UCSD-AML1 (cell line): ENCODE measurements around the gene TPM2.

ENCODE experiments used
- DNase-seq: peaks from one replicate; lab custom pipeline; 2025; ENCODE audit not compliant: unreplicated experiment; lab: John Stamatoyannopoulos, UW

Gene TPM2

GRCh38 chr9:35689542-35690293 lies at the start of gene TPM2:
TSS of gene TPM2 (minus strand) at chr9:35689925. CDS start at chr9:35689817, 108 bp downstream.
- DNase-seq = no peak

DNA sequence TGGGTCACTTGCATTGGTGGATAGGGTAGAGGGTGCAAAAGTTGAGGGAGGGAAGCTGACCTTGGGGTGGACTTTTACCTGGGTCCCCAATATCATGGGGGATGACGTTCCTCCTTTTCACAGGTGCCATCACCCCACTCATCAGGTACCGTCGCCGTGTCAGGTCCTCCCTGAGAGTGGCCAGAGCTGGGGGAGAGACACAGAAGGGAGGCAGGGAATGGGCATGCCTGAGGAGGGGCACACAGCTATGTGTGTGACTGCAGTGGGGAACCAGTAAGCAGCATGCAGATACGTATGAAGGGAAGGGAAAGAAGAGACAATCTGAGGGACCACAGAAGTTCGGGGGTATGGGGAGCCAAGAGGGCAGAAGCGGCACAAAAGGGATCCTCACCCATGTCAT lies 49.2 kb upstream of the TPM2 start:
- no peak for DNase-seq

- no peak for DNase-seq
Measured at GRCh38 chr9:35738186-35738585, 48.5 kb upstream of the TPM2 start.

GRCh38 chr9:35737143-35737542 lies 47.4 kb upstream of the TPM2 start:
- DNase-seq = no peak

DNA sequence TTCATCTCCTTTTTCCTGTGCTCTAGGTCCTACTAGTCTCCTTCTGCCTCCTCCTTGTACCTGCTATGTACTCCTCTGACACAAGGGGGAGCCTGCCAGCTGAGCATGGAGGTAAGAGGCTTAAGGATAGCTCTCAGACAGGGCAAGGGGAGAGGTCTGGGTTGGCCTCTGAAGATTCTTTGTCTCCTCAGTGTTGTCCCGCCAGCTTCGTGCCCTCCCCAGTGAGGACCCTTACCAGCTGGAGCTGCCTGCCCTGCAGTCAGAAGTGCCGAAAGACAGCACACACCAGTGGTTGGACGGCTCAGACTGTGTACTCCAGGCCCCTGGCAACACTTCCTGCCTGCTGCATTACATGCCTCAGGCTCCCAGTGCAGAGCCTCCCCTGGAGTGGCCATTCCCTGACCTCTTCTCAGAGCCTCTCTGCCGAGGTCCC lies 46.5 kb upstream of the TPM2 start:
- peak; percentile 65 for DNase-seq

DNA sequence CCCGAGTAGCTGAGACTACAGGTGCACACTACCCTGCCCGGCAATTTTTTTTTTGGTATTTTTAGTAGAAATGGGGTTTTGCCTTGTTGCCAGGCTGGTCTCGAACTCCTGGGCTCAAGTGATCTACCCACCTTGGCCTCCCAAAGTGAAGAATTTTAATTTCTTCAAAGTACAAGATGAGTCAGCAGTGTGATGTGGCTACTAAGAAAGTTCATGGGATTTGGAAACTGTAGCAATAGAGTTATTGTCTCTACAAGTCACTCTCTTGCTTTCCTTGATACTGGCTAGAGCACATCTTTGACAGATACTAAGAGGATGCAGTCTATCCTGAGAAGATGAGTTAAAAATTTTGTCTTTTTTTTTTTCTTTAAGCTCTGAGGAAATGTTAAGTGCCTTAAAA lies 44.4 kb upstream of the TPM2 start:
- DNase-seq = no peak

DNA sequence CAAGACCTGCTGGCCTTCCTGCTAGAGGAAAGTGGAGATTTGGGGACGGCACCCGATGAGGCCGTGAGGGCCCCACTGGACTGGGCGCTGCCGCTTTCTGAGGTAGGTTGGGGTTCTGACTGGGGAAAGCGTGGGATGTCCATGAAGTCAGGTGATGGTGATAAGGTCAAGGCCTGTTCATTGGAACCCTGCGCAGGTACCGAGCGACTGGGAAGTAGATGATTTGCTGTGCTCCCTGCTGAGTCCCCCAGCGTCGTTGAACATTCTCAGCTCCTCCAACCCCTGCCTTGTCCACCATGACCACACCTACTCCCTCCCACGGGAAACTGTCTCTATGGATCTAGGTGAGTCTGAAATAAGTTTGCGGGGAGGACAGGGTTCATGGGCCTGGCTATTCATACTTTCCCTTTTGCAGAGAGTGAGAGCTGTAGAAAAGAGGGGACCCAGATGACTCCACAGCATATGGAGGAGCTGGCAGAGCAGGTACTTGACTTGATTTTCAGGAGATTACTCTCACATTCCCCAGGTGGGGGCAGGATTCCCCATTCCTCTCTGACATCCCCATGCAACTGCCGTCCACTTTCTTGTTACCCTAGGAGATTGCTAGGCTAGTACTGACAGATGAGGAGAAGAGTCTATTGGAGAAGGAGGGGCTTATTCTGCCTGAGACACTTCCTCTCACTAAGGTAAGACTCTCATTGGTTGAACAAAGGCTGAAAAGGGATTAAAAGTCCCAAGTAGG lies 43.2 kb upstream of the TPM2 start:
- DNase-seq = peak; percentile 52

- DNase-seq = peak; percentile 99
Measured at GRCh38 chr9:35732185-35732799, 42.6 kb upstream of the TPM2 start, which contains the start of the genes CREB3 and TLN1. TSS of gene CREB3 (plus strand) at chr9:35732666. CDS start at chr9:35732773, 107 bp downstream. TSS of gene TLN1 (minus strand) at chr9:35732195. CDS start at chr9:35725694, 6,501 bp downstream.

DNA sequence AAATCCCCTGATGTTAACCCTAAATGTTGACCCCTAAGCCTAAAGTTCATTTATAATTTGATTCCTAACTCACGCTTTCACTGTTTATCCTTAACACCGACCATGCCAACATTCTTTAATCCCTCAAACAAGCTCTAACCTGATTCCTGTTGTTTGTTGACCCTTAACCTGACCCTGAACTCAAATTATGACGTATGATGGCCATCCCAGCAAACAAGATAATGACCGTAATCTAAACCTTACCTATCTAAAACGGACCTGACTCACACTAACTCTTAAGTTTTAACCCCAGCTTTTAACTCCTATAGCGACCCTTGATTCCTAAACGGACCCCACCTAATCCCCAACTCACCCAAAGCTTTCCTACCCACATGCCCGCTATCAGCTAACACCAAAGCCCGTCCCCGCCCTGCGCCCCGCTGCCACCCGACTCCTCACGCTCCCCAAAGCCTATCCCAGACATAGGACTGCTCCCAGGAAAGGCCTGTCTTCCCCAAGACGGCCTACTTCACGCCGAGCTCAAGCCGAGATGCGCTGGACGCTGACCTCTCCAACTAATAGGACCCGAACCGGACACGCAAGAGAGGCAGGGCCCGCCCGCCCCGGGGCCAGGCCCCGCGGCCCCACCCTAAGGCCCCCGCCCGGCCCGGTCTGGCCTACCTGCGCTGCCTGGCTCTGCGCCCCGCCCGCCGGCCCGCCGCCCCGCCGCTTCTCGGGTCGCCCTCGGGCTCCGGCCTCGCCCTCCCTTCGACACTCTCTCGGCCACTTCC lies 41.9 kb upstream of the TPM2 start:
- no peak for DNase-seq

DNA sequence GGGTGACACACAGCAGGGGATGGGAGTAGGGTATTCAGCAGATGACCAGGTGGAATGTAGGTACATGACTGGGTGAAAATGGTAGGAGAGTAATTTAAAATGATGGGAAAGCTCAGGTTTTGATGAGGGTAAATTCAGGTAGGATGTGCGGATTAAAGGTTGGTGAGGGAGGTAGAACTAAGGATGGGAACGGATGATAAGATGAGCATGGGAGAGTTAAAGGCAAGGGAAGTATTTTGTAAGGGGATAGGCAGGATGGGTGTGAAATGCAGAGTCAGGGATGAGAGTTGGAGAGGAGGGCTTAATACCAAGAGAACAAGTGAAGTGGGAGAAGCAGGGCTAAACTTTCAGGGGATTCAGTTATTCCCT lies 40.7 kb upstream of the TPM2 start:
- no peak for DNase-seq

DNA sequence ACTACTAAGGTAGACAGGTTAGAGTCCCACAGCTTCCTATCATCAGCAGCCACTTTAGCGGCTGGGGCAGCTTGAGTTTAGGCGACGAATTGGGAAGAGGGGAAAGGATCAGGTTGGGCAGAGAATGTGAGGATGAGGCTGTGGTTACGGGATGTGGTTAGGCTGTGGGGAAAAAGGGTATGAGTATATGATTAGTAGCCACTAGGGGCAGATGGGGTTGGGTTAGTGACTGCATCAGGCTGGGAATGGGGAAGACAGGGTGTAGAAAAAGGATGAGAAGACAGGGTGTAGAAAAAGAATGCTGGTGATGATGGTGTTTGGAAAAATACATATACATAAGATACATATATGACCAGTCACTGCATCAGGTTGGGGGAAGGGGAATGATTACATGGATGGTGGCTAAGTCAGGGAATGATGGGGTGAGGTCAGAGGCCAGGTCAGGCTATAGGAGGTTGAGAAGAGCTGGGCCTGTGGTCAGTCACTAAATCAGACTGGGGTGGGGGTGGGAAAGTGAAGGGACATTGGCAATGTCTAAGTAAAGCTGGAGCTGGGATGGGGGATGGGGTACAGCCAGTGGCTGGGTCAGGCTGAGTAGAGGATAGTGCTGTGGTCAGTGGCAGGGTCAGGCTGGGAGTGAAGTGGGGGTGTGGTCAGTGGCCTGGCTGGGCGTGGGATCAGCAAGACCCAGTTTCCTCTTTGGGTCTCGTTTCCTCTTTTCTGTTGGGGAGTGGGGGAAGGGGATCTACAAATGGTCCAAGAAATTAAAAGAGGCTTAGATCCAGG lies 40.2 kb upstream of the TPM2 start:
- DNase-seq = peak; percentile 62

DNA sequence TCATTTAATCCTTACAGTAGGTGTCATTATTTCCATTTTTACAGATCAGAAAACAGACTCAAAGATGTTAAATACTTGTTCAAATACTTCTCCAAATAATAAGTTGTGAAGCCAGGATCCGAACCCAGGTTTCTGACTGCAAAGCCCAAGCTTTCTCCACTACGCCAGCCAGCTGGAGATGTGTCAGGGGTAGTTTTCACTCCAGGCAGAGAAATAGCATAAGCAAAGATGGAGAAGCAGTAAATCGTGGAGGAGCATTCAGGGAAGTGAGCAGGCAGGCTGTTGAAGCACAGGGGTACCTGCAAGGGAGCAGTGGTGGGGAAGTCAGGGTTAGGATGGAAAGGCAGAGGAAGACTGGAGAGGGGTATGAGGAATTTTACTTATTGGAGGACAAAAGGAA lies 39.4 kb upstream of the TPM2 start:
- no peak for DNase-seq

DNA sequence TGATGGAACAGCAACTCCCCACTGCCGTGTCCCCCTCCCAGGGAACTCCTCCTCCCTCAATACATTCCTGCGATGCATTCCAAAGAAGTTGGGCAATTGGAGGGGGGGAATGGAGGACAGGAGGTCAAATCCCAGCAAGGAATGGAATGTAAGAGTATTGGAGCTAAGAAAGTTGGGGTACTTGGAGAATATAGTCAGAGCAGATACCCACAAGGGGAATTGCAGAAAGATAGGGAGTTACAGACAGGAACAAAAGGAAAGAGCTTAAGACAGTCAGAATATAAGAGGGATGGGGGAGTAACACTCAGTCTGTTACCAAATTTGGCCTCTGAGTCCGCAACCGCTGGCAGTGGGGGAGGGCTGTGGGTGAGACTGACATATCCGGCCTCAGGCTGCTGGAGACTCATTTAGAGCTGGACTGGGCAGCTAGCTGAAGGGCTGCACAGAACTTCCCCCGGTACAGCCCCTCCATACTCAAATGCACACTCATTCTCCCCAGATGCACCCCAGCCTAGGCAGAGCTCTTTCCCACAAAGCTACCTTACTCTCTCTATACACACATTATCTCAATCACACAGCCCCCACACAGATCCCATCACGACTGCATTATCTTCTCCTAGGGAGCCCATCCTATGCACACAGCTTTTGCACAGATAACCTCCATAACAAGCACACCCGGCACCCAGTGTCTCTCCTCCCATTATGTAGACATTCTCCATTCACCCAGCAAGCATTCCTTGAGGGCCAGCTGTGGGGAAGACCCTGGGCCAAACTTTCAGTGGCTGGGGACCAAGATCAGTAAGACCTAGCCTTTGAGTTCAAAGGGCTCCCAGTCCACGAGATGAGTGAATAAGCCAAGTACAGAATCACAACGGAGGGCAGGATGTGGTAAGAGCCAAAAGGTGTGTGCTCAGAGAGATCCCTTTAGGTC lies 38.6 kb upstream of the TPM2 start:
- peak; percentile 89 for DNase-seq

DNA sequence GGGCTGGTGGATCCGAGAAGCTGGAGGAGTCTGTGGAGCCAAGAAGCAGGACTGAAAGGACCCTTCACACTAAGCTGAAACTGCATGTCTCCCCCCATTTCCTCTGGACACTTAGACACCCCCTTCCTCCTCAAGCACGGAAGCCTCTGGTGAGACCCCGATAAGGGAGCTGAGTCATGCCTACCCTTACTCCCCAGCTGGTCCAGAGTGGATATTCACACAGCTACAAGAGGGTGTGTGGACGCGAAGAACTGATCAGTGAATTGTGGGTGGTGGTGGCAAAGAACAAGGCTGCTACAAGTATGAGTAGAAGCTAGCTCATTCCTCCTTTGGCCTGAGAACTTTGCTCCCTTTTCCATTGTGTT lies 37.9 kb upstream of the TPM2 start:
- DNase-seq = peak; percentile 58

DNA sequence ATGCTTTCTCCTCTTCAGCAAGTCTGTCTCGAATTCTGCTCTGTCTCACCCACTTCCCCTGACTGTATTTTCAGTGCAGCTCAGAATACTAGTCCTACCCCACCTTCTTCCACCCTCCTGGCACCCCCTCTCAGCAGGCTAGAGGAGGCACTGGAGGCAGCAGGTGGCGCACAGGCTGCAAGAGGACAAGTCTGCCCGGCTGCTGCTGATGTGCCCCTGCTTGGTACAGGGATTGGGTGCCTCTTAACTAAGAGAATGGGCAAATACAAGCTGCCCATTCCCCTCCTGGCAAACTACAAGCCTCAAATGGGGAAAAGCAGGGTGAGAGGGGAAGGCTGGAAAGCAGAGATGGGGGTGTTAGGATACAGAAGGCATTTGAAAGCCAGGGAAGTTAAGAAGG lies 37.2 kb upstream of the TPM2 start:
- DNase-seq = peak; percentile 73

DNA sequence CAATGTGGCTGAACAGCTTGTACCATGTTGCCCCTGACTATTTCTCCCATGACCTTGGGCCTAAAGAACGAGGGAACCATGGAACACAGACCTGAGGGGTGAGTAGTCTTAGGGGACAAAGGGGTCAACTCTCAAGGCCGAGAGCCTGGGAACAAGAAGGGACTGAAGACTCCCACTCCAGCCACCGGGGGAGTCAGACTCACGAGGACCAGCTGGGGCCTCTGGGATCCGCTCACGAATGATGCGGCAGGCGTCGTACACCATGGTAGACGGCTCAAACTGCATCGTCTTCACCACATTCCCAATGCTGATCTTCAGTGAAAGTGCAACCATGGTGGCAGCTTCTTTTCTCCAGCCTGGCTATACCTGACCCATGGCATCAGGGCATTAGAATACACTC lies 35.6 kb upstream of the TPM2 start:
- DNase-seq = no peak

GRCh38 chr9:35723908-35724307 lies 34.2 kb upstream of the TPM2 start:
- DNase-seq = no peak

DNA sequence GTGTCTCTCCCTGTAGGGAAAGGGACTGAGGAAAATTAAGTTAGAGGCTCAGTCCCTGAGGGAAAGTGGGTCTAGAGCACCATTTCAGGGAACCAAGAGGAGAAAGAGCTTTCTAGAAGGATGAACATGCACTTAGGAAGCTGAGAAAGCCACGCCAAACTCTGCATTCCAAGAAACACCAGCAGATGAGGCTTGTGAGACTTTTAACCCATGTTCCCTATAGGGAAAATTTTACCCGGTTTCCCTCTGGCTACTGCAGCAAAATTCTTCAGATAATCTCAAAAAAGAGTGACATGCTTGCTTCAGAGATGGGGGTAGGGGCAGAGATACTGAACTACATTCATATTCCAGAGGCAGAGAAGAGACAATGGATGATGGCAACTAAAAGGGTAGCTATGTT lies 33.7 kb upstream of the TPM2 start:
- no peak for DNase-seq

DNA sequence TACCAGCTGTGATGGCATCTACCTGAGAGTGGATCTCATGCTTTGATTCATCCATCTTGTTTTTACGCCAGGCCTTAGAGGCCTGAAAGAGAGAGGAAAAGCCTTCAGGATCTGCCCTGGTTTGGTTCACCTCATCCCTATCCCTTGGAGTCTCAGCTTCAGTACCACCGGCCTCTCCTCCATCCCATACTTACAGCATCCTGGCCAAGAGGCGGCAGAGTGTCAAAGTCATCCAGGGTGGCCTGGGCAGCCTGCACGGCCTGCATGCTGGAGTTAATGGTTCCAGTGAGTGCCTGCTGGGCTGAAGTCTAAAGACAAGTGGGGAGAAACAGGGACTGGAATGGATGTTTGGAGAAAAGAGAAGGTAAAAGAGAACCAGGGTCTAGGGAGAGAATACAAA lies 29.8 kb upstream of the TPM2 start:
- no peak for DNase-seq
